ENCODE measurements around the gene PCDHGA7. TPM values are rescaled to one million over a fixed set of nuclear protein-coding genes. Genes with fewer than 3 reads are reported as not detected.

PCDHGA7 gene
- total RNA-seq, 2 experiments from 2014 or later, result not detected

- Mint-ChIP-seq H3K4me3 (no peak overlapping the region), H3K27ac (no peak overlapping the region), H3K27me3 (peaks cover 95% of the 10 kb centered on the region), H3K4me1 (ENCODE audit: low read depth) (no peaks in the 10 kb centered on the region), H3K36me3 (ENCODE audit: low read depth) (peaks cover 29% of the 10 kb centered on the region), H3K9me3 (peaks cover 13% of the 10 kb centered on the region)
- POLR2A ChIA-PET, result no interaction called here
- peaks cover 56 to 80% of the 10 kb centered on the region in 2 experiments for H3K27me3 ChIP-seq (ENCODE audit: control insufficient read depth in 1 of 2, insufficient read depth in 2 of 2, low read length in 2 of 2)
- H3K36me3 ChIP-seq (ENCODE audit: insufficient read depth, low read length), result no peaks in the 10 kb centered on the region
- no peak for DNase-seq
- TF ChIP-seq CTCF (IDR thresholded peaks at IDR 0.05), result no peak
- ATAC-seq (ENCODE audit: poor library complexity), result no peak
- H3K4me3 ChIP-seq (ENCODE audit: low read length), result no peak overlapping the region
- CTCF ChIA-PET, result no interaction called here
- no peak overlapping the region for H3K27ac ChIP-seq (ENCODE audit: low read depth in 1 of 2, low read length in 2 of 2)
- peaks cover 29 to 47% of the 10 kb centered on the region in 2 experiments for H3K9me3 ChIP-seq (ENCODE audit: control insufficient read depth in 1 of 2, insufficient read depth in 1 of 2, low read length in 2 of 2)
- intact Hi-C loops (cut with DNase I, micrococcal nuclease), result no loop called here
- peaks cover 8% of the 10 kb centered on the region for H3K4me1 ChIP-seq (ENCODE audit: insufficient read depth, low read length)
Measured at GRCh38 chr5:141351591-141351990, 31.0 kb upstream of the PCDHGA7 start.

DNA sequence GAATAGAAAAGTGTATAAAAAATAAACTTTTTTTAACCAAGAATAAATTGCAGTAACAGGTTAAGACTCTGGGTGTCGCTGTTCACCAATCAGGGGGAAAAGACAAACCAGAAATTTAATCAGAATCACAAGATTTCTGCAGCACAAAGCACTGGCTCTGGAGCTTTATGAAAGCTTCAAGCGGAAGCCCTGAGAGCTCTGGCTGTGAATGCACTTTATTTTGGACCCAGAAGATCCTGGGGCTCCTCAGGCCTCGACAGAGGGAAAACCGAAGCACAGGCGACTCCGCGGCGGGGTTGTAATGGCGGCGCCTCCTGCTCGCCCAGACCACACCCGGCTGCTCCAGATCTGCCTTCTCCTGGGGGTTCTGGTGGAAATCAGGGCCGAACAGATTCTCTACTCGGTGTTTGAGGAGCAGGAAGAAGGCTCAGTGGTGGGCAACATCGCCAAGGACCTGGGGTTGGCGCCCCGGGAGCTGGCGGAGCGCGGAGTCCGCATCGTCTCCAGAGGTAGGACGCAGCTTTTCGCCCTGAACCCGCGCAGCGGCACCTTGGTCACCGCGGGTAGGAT is 27.6 kb upstream of the PCDHGA7 start, which contains the start of gene PCDHGA4:
TSS of gene PCDHGA4 (plus strand) at position 122 of the 570 bp plus-strand sequence. CDS start at position 209, 87 bp downstream.
- H3K36me3 Mint-ChIP-seq (ENCODE audit: low read depth), result peaks cover 23% of the 10 kb centered on the region
- no peak within 1 kb of the TSS for H3K27ac Mint-ChIP-seq
- peaks cover 14% of the 10 kb centered on the region for H3K9me3 Mint-ChIP-seq
- peaks cover 3% of the 10 kb centered on the region for H3K4me1 Mint-ChIP-seq (ENCODE audit: low read depth)
- Histone ChIP-seq H3K27ac (ENCODE audit: low read depth in 1 of 2, low read length in 2 of 2) (no peak within 1 kb of the TSS), H3K36me3 (ENCODE audit: insufficient read depth, low read length) (no peaks in the 10 kb centered on the region), H3K4me1 (ENCODE audit: insufficient read depth, low read length) (peaks cover 10% of the 10 kb centered on the region), H3K27me3 (ENCODE audit: control insufficient read depth in 1 of 2, insufficient read depth in 2 of 2, low read length in 2 of 2) (peaks cover 48 to 84% of the 10 kb centered on the region in 2 experiments), H3K4me3 (ENCODE audit: low read length) (peak within 1 kb of the TSS; percentile 15), H3K9me3 (ENCODE audit: control insufficient read depth in 1 of 2, insufficient read depth in 1 of 2, low read length in 2 of 2) (peaks cover 27 to 48% of the 10 kb centered on the region in 2 experiments)
- no peak for TF ChIP-seq CTCF (IDR thresholded peaks at IDR 0.05)
- CTCF ChIA-PET, result interaction anchor here (1.3 kb wide), 1 partner anchor 209 kb away, joined by 3 read pairs; no protein-coding TSS in a partner anchor
- POLR2A ChIA-PET, result interaction anchor here (1.3 kb wide), 1 partner anchor 35 kb away, joined by 3 read pairs; the partner anchor contains the start of gene TAF7
- no peak within 1 kb of the TSS for H3K4me3 Mint-ChIP-seq
- H3K27me3 Mint-ChIP-seq, result peaks cover 93% of the 10 kb centered on the region
- ATAC-seq (ENCODE audit: poor library complexity), result no peak
- intact Hi-C loops (cut with DNase I, micrococcal nuclease), result no loop called here
- DNase-seq, result peak in 2 of 14 experiments; percentile 14 to 19

DNA sequence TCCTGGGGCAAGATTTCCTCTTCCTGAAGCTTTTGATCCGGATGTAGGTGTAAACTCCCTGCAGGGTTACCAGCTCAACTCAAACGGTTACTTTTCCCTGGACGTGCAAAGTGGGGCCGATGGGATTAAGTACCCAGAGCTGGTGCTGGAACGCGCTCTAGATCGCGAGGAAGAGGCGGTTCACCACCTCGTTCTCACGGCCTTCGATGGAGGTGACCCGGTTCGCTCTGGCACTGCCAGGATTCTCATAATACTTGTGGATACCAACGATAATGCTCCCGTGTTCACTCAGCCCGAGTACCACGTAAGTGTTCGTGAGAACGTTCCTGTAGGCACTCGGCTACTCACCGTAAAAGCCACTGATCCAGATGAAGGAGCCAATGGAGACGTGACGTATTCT is 26.9 kb upstream of the PCDHGA7 start:
- Histone ChIP-seq H3K4me1 (ENCODE audit: insufficient read depth, low read length) (peaks cover 9% of the 10 kb centered on the region), H3K4me3 (ENCODE audit: low read length) (no peak overlapping the region), H3K36me3 (ENCODE audit: insufficient read depth, low read length) (no peaks in the 10 kb centered on the region), H3K27me3 (ENCODE audit: control insufficient read depth in 1 of 2, insufficient read depth in 2 of 2, low read length in 2 of 2) (peaks cover 48 to 84% of the 10 kb centered on the region in 2 experiments), H3K9me3 (ENCODE audit: control insufficient read depth in 1 of 2, insufficient read depth in 1 of 2, low read length in 2 of 2) (peaks cover 27 to 48% of the 10 kb centered on the region in 2 experiments), H3K27ac (ENCODE audit: low read depth in 1 of 2, low read length in 2 of 2) (no peak overlapping the region)
- peaks cover 23% of the 10 kb centered on the region for H3K36me3 Mint-ChIP-seq (ENCODE audit: low read depth)
- DNase-seq (no peak), ATAC-seq (ENCODE audit: poor library complexity) (no peak)
- no peak overlapping the region for H3K27ac Mint-ChIP-seq
- H3K4me3 Mint-ChIP-seq, result no peak overlapping the region
- intact Hi-C loops (cut with DNase I, micrococcal nuclease), result no loop called here
- TF ChIP-seq CTCF (IDR thresholded peaks at IDR 0.05), result no peak
- CTCF ChIA-PET, result interaction anchor here (1.3 kb wide), 1 partner anchor 208 kb away, joined by 3 read pairs; no protein-coding TSS in a partner anchor
- H3K27me3 Mint-ChIP-seq, result peaks cover 93% of the 10 kb centered on the region
- H3K9me3 Mint-ChIP-seq, result peaks cover 15% of the 10 kb centered on the region
- peaks cover 6% of the 10 kb centered on the region for H3K4me1 Mint-ChIP-seq (ENCODE audit: low read depth)
- POLR2A ChIA-PET, result no interaction called here
